BLaER1 (cell line): ENCODE measurements around the gene HOXA3.

Source experiments
- H3K27ac ChIP-seq: shearing (Covaris generic); formaldehyde crosslinking; 2 replicates; pipeline ENCODE4 v1.8.1; 2022
- H3K27me3 ChIP-seq: shearing (Covaris generic); formaldehyde crosslinking; 2 replicates; pipeline ENCODE4 v1.8.1; 2022
- H3K36me3 ChIP-seq: shearing (Covaris generic); formaldehyde crosslinking; 2 replicates; pipeline ENCODE4 v1.8.1; 2022
- H3K4me1 ChIP-seq: shearing (Covaris generic); formaldehyde crosslinking; 2 replicates; pipeline ENCODE4 v1.8.1; 2022
- H3K4me2 ChIP-seq: shearing (Covaris generic); formaldehyde crosslinking; 2 replicates; pipeline ENCODE4 v1.8.1; 2022
- H3K4me3 ChIP-seq: shearing (Covaris generic); formaldehyde crosslinking; 2 replicates; pipeline ENCODE4 v1.8.1; 2022
- H3K9ac ChIP-seq: shearing (Covaris generic); formaldehyde crosslinking; 2 replicates; pipeline ENCODE4 v1.8.1; 2022
- H3K9me3 ChIP-seq: shearing (Covaris generic); formaldehyde crosslinking; 2 replicates; pipeline ENCODE4 v1.8.1; 2022
- H4K20me1 ChIP-seq: shearing (Covaris generic); formaldehyde crosslinking; 2 replicates; pipeline ENCODE4 v1.8.1; 2022
- Cebpa-rat ChIP-seq: shearing (Covaris generic); IDR thresholded peaks from 2 replicates; pipeline ENCODE4 v1.8.1; 2022

Gene HOXA3

GRCh38 chr7:27101957-27102580 lies 50.3 kb downstream of the HOXA3 start:
- Histone ChIP-seq H3K36me3 (no peaks in the 10 kb centered on the region), H3K4me1 (no peaks in the 10 kb centered on the region), H3K4me2 (no peak overlapping the region), H3K4me3 (no peak overlapping the region), H3K9me3 (peaks cover 50% of the 10 kb centered on the region), H3K27ac (no peak overlapping the region), H3K9ac (no peak overlapping the region), H3K27me3 (peaks cover 11% of the 10 kb centered on the region; the same call in 1 of the 2 replicates), H4K20me1 (no peaks in the 10 kb centered on the region)
- TF ChIP-seq Cebpa-rat = no peak

DNA sequence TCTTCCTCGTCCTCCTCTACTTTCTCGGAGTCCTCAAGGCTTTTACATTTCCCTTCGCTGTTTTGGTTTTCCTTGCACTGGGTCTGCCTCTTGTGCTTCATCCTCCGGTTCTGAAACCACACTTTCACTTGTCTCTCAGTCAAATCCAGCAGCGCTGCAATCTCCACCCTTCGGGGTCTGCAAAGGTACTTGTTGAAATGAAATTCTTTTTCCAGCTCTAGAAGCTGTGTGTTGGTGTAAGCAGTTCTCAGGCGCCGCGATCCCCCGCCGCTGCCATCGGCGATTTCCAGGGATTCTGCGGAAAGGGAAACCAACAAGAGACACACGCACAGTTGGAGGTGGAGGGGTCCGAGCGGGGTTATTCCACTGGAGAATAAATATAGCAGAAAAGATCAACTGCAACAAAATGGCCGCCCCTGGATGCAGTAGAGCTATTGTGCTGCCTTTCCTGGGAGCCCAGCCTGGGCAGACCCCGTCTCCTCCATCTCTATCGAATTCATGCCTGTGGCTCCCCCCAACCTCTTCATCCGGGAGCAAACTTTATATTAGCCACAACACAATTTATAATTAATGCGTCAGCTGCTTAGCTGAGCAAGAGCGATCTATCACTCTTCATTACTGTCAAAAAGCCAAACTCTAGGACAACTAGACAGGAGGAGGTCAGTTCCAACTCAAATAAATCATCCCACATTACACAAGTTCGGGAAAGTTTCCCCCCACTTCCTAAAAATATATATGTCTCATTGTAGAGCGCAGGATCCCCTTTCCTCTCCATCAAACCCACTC lies 51.0 kb downstream of the HOXA3 start:
- no peak overlapping the region for H3K4me3 ChIP-seq
- H3K4me1 ChIP-seq = no peaks in the 10 kb centered on the region
- TF ChIP-seq Cebpa-rat = no peak

DNA sequence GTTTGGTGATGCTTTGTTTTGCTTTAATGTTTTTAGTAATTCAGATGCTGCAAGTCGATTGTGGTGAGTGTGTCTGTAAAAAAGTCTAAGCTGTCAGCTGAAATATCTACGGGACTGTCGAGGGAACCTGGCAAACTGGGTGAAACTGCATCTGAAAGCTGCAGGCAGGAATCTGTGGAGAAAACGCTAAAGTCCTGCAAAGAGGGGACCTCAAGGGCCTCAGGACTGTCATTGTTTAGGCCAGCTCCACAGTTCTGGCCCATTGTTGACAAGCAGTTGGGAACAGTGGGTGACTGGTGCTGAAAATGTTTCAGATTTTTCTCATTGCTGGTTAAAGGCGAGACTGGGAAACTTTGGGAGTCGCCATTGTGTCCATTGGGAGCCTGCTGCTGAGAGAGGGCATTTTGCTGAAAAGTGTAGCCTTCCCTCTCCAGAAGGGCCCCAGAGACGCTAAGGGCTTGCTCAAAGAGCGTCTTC lies 51.7 kb downstream of the HOXA3 start:
- Histone ChIP-seq H4K20me1 (no peaks in the 10 kb centered on the region), H3K4me2 (no peak overlapping the region), H3K36me3 (no peaks in the 10 kb centered on the region), H3K27me3 (peaks cover 11% of the 10 kb centered on the region; the same call in 1 of the 2 replicates), H3K9ac (no peak overlapping the region), H3K4me1 (no peaks in the 10 kb centered on the region), H3K27ac (no peak overlapping the region), H3K9me3 (peaks cover 52% of the 10 kb centered on the region), H3K4me3 (no peak overlapping the region)
- no peak for TF ChIP-seq Cebpa-rat

More for the DNA sequence above, 51.0 kb downstream of the HOXA3 start:
- no peaks in the 10 kb centered on the region for H3K36me3 ChIP-seq
- no peaks in the 10 kb centered on the region for H4K20me1 ChIP-seq
- H3K4me2 ChIP-seq = no peak overlapping the region
- no peak overlapping the region for H3K27ac ChIP-seq
- no peak overlapping the region for H3K9ac ChIP-seq
- H3K9me3 ChIP-seq = peaks cover 50% of the 10 kb centered on the region
- peaks cover 11% of the 10 kb centered on the region; the same call in 1 of the 2 replicates for H3K27me3 ChIP-seq

DNA sequence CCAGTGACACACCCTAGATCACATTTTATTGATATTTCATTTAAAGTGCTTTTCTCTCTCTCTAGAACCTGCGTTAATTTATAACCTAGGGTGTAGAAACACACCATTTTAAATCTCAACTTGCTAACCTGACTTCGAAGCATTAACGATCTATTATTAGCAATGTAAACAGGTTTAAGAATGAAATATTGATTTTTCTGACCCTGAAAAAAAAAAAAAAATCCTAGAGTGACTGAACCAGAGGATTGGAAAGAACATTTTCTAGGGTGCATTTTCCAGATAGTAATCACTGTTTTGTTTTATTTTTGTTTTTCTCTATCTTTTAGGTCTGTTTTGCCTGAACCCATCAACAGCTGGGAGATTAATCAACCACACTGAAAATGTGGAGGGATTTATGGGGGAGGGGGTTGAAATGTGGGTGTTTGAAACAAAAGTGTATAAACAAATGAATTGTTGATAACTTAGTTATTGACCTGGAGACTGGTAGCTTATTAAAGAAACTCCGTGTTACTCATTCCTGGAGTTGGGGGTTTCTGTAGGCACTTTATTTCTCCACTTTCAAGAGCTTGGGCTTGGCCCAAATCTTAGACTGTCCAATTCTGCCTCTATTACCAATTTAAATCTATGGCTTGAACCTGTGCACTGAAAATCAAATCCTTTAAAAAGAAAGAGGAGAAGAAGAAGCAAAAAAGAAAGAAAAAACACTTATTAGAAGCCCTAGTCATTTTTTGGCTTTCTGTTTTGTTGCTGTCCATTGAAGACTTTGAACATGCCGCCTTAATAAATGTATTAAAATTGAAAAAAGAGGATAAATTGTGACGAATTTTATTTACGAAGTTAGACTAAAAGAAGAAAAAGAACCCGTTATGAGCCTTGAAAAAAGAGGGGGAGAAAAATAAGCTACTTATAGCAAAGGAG lies 52.7 kb downstream of the HOXA3 start:
- no peak for TF ChIP-seq Cebpa-rat
- Histone ChIP-seq H3K36me3 (no peaks in the 10 kb centered on the region), H3K27ac (no peak overlapping the region), H3K9ac (no peak overlapping the region), H4K20me1 (no peaks in the 10 kb centered on the region), H3K4me2 (no peak overlapping the region), H3K4me3 (no peak overlapping the region), H3K27me3 (peaks cover 11% of the 10 kb centered on the region; the same call in 1 of the 2 replicates), H3K9me3 (peaks cover 59% of the 10 kb centered on the region), H3K4me1 (no peaks in the 10 kb centered on the region)

- H3K4me1 ChIP-seq = no peaks in the 10 kb centered on the region
- H3K4me3 ChIP-seq = no peak overlapping the region
- H3K9ac ChIP-seq = no peak overlapping the region
- no peaks in the 10 kb centered on the region for H4K20me1 ChIP-seq
- no peaks in the 10 kb centered on the region for H3K36me3 ChIP-seq
- peaks cover 55% of the 10 kb centered on the region for H3K9me3 ChIP-seq
- H3K27ac ChIP-seq = no peak overlapping the region
- peaks cover 11% of the 10 kb centered on the region; the same call in 1 of the 2 replicates for H3K27me3 ChIP-seq
- no peak overlapping the region for H3K4me2 ChIP-seq
- TF ChIP-seq Cebpa-rat = no peak
Observed at GRCh38 chr7:27098578-27099451, 53.6 kb downstream of the HOXA3 start.

DNA sequence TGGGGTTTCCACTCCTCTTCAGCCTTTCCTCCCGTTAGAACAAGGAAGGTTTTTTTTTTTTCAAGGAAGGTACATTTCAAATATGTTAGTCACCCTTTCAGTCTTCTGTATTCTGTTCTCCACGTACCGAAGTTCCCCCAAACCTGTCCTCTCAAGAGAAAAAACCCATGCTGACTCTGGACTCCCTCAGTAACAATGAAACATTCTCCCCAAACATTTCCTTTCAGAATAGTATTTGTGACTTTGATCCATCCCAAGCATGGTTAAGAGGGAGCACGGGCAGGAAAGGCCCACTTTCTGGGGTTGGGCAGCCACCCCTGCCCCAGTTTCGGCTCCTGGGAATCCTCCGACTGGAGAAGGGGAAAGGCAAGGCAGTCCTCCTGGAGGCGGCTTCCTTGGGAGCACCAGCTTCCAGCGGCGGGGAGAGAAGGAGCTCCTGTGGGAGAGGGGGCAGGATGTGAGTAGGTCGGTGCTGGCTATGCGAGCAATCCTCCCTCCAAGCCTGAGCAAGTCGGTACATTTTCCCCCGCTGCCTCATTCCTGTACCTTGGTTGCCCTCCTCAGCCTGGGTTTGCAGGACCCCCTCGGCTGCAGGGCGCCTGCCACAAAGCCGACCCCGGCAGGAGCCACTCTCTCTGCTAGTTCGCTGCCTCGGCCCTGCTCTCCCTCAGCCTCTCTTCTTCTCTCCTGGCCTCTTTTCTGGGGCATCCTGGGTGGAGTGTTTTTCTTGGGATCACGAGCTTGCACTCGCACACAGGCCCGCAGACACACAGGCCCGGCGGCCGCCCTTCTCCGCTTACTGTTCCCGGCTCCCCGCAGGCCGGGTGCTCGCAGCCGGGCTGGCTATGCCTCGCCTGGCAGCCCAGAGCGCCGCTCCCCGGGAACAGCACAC lies 54.5 kb downstream of the HOXA3 start:
- Histone ChIP-seq H3K4me1 (no peaks in the 10 kb centered on the region), H3K9me3 (peaks cover 50% of the 10 kb centered on the region), H3K27me3 (peaks cover 11% of the 10 kb centered on the region; the same call in 1 of the 2 replicates), H4K20me1 (no peaks in the 10 kb centered on the region), H3K27ac (no peak overlapping the region), H3K36me3 (no peaks in the 10 kb centered on the region), H3K4me2 (no peak overlapping the region), H3K4me3 (no peak overlapping the region), H3K9ac (no peak overlapping the region)
- TF ChIP-seq Cebpa-rat = no peak

DNA sequence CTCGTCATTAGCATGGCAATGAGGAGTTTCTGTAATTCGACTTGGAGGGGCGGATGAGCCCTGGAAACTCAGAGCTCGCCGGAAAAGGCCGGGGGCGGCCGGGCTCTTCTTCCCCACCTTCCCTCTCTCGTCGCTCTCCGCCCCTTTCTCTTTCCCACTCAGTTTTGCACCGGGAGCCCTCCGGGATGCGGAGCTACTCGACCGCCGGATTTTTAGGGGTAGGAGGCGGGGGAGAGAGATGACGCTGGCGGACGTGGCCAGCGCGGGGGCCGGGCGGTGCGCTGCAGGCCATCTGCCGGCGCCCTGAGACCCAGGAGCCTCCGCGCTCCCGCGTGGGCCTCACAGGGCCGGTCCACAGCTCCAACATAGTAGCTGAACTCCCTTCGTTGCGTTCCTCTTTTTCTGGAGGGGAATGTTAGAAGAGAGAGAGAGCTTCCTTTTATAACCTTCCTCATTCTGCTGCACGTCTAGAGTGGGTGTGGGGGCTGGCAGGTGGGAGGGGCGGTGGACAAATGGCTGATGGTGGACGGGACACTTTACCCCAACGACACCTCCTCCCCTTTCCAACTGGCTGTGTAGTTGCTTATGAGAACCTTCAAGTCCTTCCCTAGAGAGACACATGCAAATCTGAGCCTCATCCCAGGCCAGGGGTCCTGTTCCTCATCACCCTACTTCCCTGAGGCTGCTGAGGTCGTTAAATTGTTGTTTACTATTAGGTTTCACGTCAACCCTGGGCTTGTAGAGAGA lies 55.4 kb downstream of the HOXA3 start:
- Histone ChIP-seq H3K9me3 (peaks cover 40% of the 10 kb centered on the region), H3K4me2 (no peak overlapping the region), H3K27ac (no peak overlapping the region), H4K20me1 (no peaks in the 10 kb centered on the region), H3K4me1 (peaks cover 8% of the 10 kb centered on the region), H3K4me3 (no peak overlapping the region), H3K9ac (no peak overlapping the region), H3K36me3 (no peaks in the 10 kb centered on the region), H3K27me3 (peaks cover 11% of the 10 kb centered on the region; the same call in 1 of the 2 replicates)
- no peak for TF ChIP-seq Cebpa-rat
